GM12875 (cell line): Measurements from ENCODE around the gene LDAF1.
"Not testable (repeated sequence)": the region's sequence is repeated elsewhere in the genome, so short reads cannot be mapped to it uniquely, and the experiment has no call there.

Source experiments
- H3K4me3 ChIP-seq: one replicate; pipeline ENCODE4 v1.5.1; 2011; ENCODE audit warnings: low read depth, low read length, control low read depth
- CTCF ChIP-seq: IDR thresholded peaks from 2 replicates; pipeline ENCODE4 v1.5.1; 2011; ENCODE audit warnings: low read depth, mild to moderate bottlenecking, control low read depth, inconsistent platforms, low read length, moderate library complexity, borderline replicate concordance; ENCODE audit not compliant: insufficient read depth

Gene LDAF1

GRCh38 chr16:21189311-21189710, 30.8 kb downstream of the LDAF1 start:
- TF ChIP-seq CTCF, result no peak
- H3K4me3 ChIP-seq, result no peak overlapping the region

- no peak for TF ChIP-seq CTCF
- no peak overlapping the region for H3K4me3 ChIP-seq
Observed at GRCh38 chr16:21190013-21190412, 31.5 kb downstream of the LDAF1 start.

- H3K4me3 ChIP-seq, result no peak overlapping the region
- TF ChIP-seq CTCF, result no peak
Observed at GRCh38 chr16:21190599-21190998, 32.1 kb downstream of the LDAF1 start.

- no peak for TF ChIP-seq CTCF
- no peak overlapping the region for H3K4me3 ChIP-seq
Observed at GRCh38 chr16:21192991-21193390, 34.5 kb downstream of the LDAF1 start.

GRCh38 chr16:21194771-21195301, 36.4 kb downstream of the LDAF1 start:
- no peak overlapping the region for H3K4me3 ChIP-seq
- TF ChIP-seq CTCF, result no peak

- H3K4me3 ChIP-seq, result not testable (repeated sequence)
Observed at GRCh38 chr16:21195330-21195729, 36.9 kb downstream of the LDAF1 start.

- H3K4me3 ChIP-seq, result no peak overlapping the region
- no peak for TF ChIP-seq CTCF
Observed at GRCh38 chr16:21197112-21197511, 38.6 kb downstream of the LDAF1 start.

GRCh38 chr16:21197621-21198020, 39.1 kb downstream of the LDAF1 start:
- TF ChIP-seq CTCF, result no peak
- H3K4me3 ChIP-seq, result no peak overlapping the region
